Fibroblast of lung (primary cell): ENCODE data around the gene TARP.

Source experiments
- EZH2 ChIP-seq: IDR thresholded peaks from 2 replicates; pipeline ENCODE4 v1.5.1; 2012; ENCODE audit warnings: low read length, control low read depth, mild to moderate bottlenecking; ENCODE audit errors: missing control alignments
- TF ChIP-seq, protein P1 (sequence below), 2 donors: IDR thresholded peaks in 1 of 2; conservative IDR thresholded peaks in 1 of 2; 1 replicate in 1 of 2; 2 replicates in 1 of 2; pipeline ENCODE4 v1.5.1; 2011 to 2012; ENCODE audit warnings: low read length in 2 of 2, control low read depth in 1 of 2, inconsistent platforms in 1 of 2, low read depth in 1 of 2, mild to moderate bottlenecking in 1 of 2

DNA sequence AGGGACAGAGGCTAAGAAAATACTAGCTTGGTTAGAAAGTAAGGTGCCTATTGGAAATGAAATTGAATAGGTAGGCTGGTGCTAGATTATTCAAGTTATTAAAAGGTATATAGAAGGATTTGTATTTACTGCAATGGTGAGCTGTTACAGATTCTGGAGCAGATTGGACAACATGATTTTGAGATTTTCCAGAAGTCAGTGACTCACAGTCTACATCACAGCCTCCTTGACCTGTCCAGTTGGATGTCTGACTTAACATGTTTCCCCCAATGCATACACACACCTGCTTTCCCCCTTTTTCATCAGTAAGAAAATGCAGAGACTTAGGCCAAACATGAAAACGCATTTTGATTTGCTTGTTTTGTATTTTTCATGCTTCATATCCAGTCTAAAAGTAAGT, 62.0 kb downstream of the TARP start:
- TF ChIP-seq, protein P1, sequence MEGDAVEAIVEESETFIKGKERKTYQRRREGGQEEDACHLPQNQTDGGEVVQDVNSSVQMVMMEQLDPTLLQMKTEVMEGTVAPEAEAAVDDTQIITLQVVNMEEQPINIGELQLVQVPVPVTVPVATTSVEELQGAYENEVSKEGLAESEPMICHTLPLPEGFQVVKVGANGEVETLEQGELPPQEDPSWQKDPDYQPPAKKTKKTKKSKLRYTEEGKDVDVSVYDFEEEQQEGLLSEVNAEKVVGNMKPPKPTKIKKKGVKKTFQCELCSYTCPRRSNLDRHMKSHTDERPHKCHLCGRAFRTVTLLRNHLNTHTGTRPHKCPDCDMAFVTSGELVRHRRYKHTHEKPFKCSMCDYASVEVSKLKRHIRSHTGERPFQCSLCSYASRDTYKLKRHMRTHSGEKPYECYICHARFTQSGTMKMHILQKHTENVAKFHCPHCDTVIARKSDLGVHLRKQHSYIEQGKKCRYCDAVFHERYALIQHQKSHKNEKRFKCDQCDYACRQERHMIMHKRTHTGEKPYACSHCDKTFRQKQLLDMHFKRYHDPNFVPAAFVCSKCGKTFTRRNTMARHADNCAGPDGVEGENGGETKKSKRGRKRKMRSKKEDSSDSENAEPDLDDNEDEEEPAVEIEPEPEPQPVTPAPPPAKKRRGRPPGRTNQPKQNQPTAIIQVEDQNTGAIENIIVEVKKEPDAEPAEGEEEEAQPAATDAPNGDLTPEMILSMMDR (conservative IDR thresholded peaks at IDR 0.05 in 1 of 2, IDR thresholded peaks at IDR 0.05 in 1 of 2; ENCODE audit: low read depth in 1 of 2, low read length in 2 of 2) = no peak
- TF ChIP-seq EZH2 = no peak
